NCI-H2171 (cell line): ENCODE data around the gene CAMK2B.
A peak's percentile ranks its signal among the peaks of the same experiment; 100 is the strongest.

Experiments used
- DNase-seq: peaks from one replicate; lab custom pipeline; 2025; lab: John Stamatoyannopoulos, UW

The CAMK2B gene

DNA sequence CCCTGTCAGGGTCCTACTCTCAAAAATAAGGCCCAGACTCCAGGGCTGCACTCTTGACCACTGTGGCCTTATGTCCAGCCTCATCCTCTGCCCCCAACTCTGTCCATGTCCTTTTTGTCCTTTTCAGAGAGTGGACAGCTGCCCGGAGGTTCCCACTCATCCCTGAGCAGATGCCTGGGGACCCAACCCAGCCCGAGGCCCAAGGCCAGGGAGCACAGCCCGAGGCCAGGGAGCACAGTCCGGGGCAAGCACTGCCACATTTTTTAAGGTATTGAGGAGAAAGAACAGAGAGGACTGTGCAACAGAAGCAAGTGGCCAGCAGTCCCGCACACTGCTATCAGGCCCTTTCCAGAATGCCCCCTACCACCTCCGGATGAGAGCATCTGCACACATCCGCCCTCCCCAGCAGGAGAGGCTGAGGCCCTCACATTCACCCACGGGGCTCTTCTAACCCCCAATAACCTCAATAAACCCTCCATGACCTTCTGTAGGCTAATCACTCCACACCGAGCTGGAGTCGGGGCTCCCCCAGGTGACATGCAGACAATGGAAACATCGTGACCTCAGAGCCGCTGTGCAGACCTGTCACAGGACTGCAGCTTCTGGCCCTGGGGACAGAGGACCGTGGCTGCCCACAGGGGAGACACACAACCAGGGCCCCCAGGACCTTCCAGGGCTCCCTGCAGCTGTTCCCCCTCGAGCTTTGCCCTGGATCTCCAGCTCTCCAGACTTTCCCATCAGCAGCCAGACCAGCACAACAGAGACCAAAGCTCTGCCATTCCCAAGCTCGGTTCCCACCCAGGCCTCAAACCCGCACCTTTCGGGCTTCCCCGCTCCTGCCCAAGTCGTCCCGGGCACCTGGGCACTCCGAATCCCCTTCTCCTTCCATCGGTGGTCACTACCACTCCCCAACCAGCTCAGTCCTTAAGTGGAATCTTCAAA, 51.4 kb downstream of the CAMK2B start:
- no peak for DNase-seq

DNA sequence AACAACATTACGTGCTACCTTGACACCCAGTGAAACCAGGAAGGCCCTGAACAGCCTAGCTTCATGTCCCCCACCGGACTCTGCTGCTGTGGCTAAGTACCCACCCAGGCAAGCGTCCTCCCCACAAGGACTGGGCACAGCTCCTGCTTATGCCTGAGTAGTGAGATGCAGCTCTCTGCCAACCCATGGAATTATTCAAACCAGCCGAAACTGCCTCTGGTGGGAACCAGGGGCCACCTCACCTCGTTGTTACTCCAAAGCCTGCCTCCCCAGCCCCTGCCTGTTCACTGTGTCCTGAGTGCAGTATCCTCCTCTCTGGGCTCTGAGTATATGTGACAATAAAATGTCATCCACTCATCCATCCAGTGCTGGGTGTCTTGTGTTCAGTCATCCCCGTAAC, 52.4 kb downstream of the CAMK2B start:
- DNase-seq = no peak

GRCh38 chr7:44272456-44272855, 52.9 kb downstream of the CAMK2B start:
- no peak for DNase-seq

DNA sequence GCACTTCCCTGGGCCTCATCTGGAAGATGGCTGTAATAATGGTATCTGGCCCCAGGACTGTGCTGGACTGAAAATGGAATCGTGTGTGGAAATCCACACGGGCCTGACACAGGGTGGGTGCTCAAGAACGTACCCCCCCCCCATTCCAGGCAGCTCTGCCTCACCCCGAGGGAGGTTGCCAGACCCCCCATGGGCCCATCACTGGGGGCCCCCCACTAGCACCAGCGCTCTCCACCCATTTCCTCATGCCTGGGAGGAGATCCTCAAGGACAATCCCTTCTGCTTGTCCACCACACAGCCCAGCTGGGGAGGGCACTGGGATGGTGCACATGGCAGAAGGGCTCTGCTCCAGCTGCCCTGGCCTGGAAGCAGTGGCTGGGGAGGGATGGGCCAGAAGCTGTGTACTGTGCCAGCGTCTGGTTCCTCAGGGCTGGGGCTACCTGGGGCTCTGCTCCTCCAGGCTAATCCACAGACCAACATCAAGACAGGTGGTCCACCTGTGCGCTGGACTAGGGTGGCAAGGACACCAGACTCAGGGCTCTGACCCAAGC, 55.4 kb downstream of the CAMK2B start:
- DNase-seq = no peak

- DNase-seq = no peak
Observed at GRCh38 chr7:44269417-44269816, 56.0 kb downstream of the CAMK2B start.

- no peak for DNase-seq
Observed at GRCh38 chr7:44268671-44269070, 56.7 kb downstream of the CAMK2B start.

- DNase-seq = peak; percentile 20
Observed at GRCh38 chr7:44267719-44268421, 57.5 kb downstream of the CAMK2B start.

GRCh38 chr7:44267178-44267577, 58.2 kb downstream of the CAMK2B start:
- DNase-seq = no peak

DNA sequence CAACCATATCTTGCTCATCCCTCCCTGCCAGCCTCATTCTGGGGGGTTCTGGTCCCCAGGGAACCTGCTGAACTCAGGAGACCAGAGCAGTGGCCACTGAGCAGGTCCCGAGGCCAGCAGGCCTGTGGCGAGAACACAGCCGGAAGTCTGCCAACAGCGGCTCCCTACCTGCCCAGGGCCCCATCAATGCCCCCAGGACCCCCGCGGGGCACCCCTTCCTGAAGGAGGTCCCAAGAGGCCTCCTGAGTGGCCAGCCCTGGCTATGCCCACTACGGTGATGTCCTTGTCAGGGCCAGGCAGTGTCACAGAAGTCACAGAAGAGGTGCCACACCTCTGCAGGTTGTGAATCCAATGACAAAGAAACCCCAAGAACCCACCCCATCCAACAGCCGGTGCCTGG, 58.9 kb downstream of the CAMK2B start:
- no peak for DNase-seq

GRCh38 chr7:44265728-44266127, 59.7 kb downstream of the CAMK2B start:
- no peak for DNase-seq

DNA sequence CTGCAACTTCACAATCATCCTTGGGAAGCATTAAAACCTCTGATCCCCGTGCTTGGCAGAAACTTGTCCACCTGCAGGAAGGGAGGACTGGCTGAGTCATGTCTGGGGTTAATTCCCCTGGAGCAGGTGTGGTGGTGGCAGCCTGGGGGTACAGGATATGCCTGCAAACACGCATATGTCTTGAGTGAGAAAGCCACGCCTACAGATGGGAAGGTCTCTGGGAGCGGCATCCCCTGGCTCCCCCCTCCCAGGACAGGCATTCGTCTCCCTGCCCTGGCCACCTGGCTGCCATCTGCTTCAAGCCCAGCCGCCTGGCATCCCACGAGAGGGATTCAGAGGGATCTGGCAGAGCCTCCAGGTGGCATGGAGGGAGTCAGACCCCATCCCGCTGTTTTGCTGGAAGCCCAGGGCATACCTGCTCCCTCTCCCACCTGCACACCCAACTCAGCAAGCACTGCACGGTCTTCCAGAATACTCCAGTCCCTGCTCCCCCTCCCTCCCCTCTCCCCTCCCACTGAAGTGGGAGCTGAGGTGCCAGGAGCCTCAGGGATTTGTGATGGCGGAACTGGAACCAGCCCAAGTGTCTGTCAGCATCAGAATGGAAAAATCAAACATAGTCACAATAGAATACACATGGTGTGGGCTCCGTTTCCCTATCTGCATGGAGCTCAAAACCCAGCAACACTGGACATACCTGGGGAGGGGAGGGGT, 61.0 kb downstream of the CAMK2B start:
- peak; percentile 98 for DNase-seq

GRCh38 chr7:44263326-44264082, 61.9 kb downstream of the CAMK2B start:
- DNase-seq = no peak

DNA sequence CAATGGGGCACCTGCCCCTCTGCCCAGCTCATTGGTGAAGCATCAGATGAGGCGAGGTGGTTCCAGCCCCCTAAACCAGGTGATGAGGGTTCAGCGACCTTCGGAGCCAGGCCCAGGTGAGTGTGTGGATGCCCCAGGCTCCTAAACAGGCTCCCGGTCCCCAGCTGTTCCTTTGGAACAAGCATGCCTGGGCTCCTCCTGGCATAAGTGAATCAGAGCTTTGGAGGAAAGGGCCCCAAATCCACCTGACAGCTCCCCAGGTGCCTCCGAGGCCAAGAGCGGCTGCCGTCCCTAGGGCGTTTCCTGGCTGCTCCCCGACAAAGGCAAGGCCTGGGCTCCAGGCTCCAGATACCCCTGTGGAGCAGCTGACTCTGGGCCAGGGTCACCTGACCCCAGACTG, 63.4 kb downstream of the CAMK2B start:
- DNase-seq = peak; percentile 45

- peak; percentile 24 for DNase-seq
Observed at GRCh38 chr7:44261240-44261639, 64.2 kb downstream of the CAMK2B start.

- DNase-seq = no peak
Observed at GRCh38 chr7:44259547-44260457, 65.6 kb downstream of the CAMK2B start.

- no peak for DNase-seq
Observed at GRCh38 chr7:44258865-44259546, 66.4 kb downstream of the CAMK2B start.

DNA sequence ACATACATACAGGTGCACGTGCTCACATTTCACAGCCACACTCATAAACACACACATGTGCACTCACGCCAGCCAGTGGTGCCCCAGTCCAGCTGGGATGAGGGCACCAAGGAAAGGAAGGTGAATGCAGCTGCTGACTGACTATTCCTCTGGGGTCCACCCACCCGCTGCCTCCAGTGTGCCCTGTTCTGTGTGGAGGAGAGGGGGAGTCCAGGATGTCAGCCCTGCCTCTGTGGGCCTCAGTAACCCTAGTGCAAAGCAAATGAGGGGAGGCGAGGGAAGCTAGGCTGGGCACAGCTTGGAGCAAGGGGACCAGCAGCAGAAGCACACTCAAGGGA, 67.0 kb downstream of the CAMK2B start:
- DNase-seq = no peak

DNA sequence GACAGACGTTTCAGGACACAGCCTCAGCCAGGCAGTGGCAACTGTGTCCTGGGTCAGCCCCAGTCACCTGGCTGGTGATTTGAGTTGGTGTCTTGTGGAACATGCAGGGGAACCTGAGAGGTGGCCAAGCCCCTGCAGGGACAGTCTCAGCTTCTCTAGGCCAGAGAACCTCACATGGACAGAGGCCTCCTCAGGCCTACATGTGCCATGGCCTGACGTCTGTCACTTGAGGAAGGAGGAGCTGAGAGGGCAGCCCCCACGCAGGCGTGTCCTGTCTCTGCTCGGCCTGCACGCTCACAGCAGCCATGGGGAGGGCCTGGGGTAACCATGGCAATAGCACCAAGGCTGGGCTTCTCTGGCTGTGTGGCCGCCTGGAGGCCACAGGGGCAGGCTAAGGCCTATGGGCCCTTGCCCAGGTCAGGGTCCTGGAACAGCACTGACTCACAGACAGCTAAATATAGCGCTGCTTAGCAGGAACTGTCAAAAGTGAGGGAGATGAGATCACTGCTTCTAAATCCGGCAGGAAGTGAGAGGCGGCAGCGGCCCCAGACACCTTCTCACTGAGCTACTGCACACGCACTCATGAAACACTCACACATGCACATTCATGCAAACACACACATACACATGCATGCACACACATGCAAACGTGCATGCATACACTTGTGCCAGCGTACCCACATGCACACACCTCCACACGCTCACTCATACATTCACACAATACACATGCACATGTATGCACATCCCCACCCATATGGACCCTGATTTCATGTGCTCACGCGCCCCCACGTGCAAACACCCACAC, 67.6 kb downstream of the CAMK2B start:
- DNase-seq = no peak

- DNase-seq = no peak
Observed at GRCh38 chr7:44257213-44257612, 68.2 kb downstream of the CAMK2B start.
